Glutamatergic neuron (in vitro differentiated cells): ENCODE results near the gene ANKRD55. TPM values are rescaled to one million over a fixed set of nuclear protein-coding genes. Genes with fewer than 3 reads are reported as not detected.

Source experiments
- DNase-seq: peaks from one replicate; pipeline ENCODE4 v3.0.0; 2022
- H3K27ac Mint-ChIP-seq: one replicate; pipeline ENCODE4 v1.8.0; 2020; ENCODE audit warnings: mild to moderate bottlenecking, mixed read lengths, inconsistent platforms; ENCODE audit not compliant: unreplicated experiment
- H3K27me3 Mint-ChIP-seq: one replicate; pipeline ENCODE4 v1.8.0; 2020; ENCODE audit warnings: mild to moderate bottlenecking, moderate library complexity, mixed read lengths, inconsistent platforms; ENCODE audit not compliant: unreplicated experiment
- H3K36me3 Mint-ChIP-seq: one replicate; pipeline ENCODE4 v1.8.0; 2020; ENCODE audit warnings: mild to moderate bottlenecking, mixed read lengths, inconsistent platforms; ENCODE audit not compliant: unreplicated experiment
- H3K4me1 Mint-ChIP-seq: one replicate; pipeline ENCODE4 v1.8.0; 2020; ENCODE audit warnings: mild to moderate bottlenecking, low read depth, mixed read lengths, inconsistent platforms; ENCODE audit not compliant: unreplicated experiment
- H3K4me3 Mint-ChIP-seq: one replicate; pipeline ENCODE4 v1.8.0; 2020; ENCODE audit warnings: mild to moderate bottlenecking, mixed read lengths, inconsistent platforms; ENCODE audit not compliant: unreplicated experiment
- H3K9me3 Mint-ChIP-seq: one replicate; pipeline ENCODE4 v1.8.0; 2020; ENCODE audit warnings: mild to moderate bottlenecking, moderate library complexity, mixed read lengths, inconsistent platforms; ENCODE audit not compliant: unreplicated experiment
- total RNA-seq: library from RNA; stranded (reverse); fragmentation: NEBNext Ultra II Directional; extraction: Animal tissue kit (Norgen Biotek cat#: 25700); gene quantifications from one replicate; pipeline ENCODE4 v1.2.1, GENCODE V29; 2021; ENCODE audit not compliant: unreplicated experiment
- TF ChIP-seq, protein P1 (sequence below): fragments of 200-600 bp; sonication (generic); IDR thresholded peaks from one replicate; pipeline ENCODE4 v1.5.0; 2021; ENCODE audit not compliant: partially characterized antibody, unreplicated experiment

ANKRD55 gene
- total RNA-seq, 1 donor from 2014 or later = not detected

DNA sequence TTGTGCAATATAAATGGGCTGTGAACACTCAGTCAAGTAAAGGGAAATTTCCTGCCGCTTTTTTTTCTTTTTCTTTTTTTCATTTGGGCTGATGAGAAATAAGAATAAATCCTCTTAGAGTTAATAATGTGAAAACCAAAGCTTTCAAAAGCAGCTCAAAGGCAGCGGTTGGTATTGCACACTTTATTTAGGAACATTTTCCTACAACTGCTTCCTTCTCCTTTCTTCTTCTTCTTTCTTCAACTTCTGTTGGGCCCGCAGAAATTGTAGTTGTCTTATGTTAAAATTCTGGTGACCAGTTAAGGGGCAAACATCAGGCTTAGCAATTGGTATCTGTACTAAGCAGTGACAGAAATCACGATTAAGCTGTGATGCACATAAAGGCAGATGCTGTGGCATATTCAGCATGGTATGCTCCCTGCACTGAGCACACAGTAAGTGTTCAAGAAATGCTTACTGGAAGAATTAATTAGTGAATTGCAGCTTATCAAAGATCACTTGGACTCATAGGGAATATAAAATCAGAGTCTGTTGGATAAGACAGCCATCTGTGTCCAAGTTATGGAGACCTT, 85.4 kb downstream of the ANKRD55 start:
- Mint-ChIP-seq H3K4me3 (no peak overlapping the region), H3K27ac (no peak overlapping the region), H3K27me3 (no peaks in the 10 kb centered on the region), H3K9me3 (no peaks in the 10 kb centered on the region), H3K36me3 (no peaks in the 10 kb centered on the region), H3K4me1 (no peaks in the 10 kb centered on the region)
- no peak for DNase-seq
- TF ChIP-seq, protein P1, sequence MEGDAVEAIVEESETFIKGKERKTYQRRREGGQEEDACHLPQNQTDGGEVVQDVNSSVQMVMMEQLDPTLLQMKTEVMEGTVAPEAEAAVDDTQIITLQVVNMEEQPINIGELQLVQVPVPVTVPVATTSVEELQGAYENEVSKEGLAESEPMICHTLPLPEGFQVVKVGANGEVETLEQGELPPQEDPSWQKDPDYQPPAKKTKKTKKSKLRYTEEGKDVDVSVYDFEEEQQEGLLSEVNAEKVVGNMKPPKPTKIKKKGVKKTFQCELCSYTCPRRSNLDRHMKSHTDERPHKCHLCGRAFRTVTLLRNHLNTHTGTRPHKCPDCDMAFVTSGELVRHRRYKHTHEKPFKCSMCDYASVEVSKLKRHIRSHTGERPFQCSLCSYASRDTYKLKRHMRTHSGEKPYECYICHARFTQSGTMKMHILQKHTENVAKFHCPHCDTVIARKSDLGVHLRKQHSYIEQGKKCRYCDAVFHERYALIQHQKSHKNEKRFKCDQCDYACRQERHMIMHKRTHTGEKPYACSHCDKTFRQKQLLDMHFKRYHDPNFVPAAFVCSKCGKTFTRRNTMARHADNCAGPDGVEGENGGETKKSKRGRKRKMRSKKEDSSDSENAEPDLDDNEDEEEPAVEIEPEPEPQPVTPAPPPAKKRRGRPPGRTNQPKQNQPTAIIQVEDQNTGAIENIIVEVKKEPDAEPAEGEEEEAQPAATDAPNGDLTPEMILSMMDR = no peak

DNA sequence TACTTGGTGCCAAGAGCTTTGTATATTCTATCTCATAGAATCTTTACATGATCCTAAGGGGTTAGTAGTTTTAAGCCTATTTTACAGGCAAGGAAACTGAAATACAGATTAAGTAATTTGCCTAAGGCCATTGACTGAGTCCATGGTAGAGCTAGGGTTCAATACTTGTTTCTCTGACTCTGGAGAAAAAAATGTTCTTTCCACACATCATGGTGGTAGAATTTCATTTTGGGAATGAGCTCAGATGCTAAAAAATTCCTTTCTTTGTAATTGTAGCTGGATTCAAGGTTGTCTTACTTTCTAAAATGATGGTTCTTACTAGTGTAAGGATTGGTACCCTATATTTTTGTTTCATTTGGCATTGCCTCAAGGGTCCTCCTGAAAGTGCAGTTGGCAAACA, 86.0 kb downstream of the ANKRD55 start:
- Mint-ChIP-seq H3K4me3 (no peak overlapping the region), H3K27ac (no peak overlapping the region), H3K36me3 (no peaks in the 10 kb centered on the region), H3K4me1 (no peaks in the 10 kb centered on the region), H3K27me3 (no peaks in the 10 kb centered on the region), H3K9me3 (no peaks in the 10 kb centered on the region)
- DNase-seq = no peak
- TF ChIP-seq, protein P1 = no peak

DNA sequence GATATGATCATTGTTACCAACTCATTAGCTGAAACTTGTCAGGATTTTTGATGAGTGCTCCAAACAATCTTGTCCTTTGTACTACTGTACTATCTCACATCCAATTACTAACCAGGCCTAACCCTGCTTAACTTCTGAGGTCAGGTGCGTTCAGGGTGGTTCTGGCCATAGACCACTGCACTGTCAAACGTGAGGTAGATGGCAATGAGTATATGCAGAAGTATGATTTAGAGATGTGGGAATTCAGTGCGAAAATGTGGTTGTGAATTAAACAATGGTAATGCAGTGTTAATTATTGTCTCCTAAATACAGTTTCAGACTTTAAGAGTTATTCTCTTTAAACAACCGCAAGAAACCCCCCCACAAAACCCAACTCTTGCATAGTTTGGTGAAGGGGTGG, 86.5 kb downstream of the ANKRD55 start:
- TF ChIP-seq, protein P1 = no peak
- no peaks in the 10 kb centered on the region for H3K9me3 Mint-ChIP-seq
- H3K4me1 Mint-ChIP-seq = no peaks in the 10 kb centered on the region

DNA sequence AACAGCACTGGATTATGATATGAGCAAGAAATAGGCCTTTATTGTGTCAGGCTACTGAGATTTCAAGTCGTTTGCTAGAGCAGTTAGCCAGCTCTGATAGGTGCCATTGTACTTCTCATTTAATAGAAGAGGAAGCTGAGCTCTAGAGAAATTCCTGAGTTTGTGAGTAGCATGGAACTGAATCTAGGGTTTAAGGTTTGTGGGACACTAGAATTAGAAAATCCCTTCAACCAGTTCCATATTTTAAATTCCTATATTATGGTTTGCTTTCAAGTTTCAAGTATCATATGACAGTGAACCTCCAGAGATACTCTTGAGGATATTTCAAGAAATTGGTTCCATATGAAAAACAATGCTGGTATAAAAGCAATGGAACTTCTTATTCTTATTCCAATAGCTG, 87.6 kb downstream of the ANKRD55 start:
- H3K36me3 Mint-ChIP-seq = no peaks in the 10 kb centered on the region
- TF ChIP-seq, protein P1 = no peak
- H3K9me3 Mint-ChIP-seq = no peaks in the 10 kb centered on the region
- no peak overlapping the region for H3K4me3 Mint-ChIP-seq
- no peaks in the 10 kb centered on the region for H3K27me3 Mint-ChIP-seq
- no peaks in the 10 kb centered on the region for H3K4me1 Mint-ChIP-seq
- H3K27ac Mint-ChIP-seq = no peak overlapping the region
- no peak for DNase-seq

More for the DNA sequence above, 86.5 kb downstream of the ANKRD55 start:
- Mint-ChIP-seq H3K27ac (no peak overlapping the region), H3K36me3 (no peaks in the 10 kb centered on the region), H3K4me3 (no peak overlapping the region), H3K27me3 (no peaks in the 10 kb centered on the region)
- no peak for DNase-seq

DNA sequence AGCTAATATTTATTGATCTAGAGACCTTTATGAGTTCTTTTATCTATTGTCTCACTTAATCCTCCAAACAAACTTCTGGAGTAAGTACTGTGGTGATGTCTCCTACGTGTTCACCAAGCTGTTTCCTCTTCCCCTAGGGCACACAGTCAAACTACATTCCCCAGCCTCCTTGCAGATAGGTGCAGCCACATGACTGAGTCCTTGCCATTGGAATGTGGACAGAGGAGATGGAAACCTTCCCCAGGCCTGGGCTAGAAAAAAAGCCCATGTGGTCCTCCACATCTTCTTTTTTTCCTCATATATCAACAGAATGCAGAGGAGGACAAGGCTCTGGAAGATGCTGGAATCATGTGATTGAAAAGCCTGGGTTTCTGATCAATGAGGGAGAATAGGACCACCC, 88.0 kb downstream of the ANKRD55 start:
- no peaks in the 10 kb centered on the region for H3K27me3 Mint-ChIP-seq
- TF ChIP-seq, protein P1 = no peak
- no peaks in the 10 kb centered on the region for H3K4me1 Mint-ChIP-seq
- DNase-seq = no peak
- no peaks in the 10 kb centered on the region for H3K36me3 Mint-ChIP-seq
- no peak overlapping the region for H3K4me3 Mint-ChIP-seq
- no peaks in the 10 kb centered on the region for H3K9me3 Mint-ChIP-seq
- H3K27ac Mint-ChIP-seq = no peak overlapping the region
